H54 (cell line): ENCODE results near the gene XCL1.
A peak's percentile ranks its signal among the peaks of the same experiment; 100 is the strongest.

Source experiments
- DNase-seq: peaks from one replicate; pipeline ENCODE4 v3.0.0; 2011; ENCODE audit warnings: low spot score, mixed read lengths; ENCODE audit not compliant: insufficient read length
- FAIRE-seq: peaks from 3 replicates; lab custom pipeline; 2011; peaks lifted over from hg19 to GRCh38; lab: Jason Lieb, UNC
- POLR2A ChIP-seq: IDR thresholded peaks from 2 replicates; pipeline ENCODE4 v1.6.1; 2011; ENCODE audit warnings: low read depth, mild to moderate bottlenecking, low read length

Gene XCL1

DNA sequence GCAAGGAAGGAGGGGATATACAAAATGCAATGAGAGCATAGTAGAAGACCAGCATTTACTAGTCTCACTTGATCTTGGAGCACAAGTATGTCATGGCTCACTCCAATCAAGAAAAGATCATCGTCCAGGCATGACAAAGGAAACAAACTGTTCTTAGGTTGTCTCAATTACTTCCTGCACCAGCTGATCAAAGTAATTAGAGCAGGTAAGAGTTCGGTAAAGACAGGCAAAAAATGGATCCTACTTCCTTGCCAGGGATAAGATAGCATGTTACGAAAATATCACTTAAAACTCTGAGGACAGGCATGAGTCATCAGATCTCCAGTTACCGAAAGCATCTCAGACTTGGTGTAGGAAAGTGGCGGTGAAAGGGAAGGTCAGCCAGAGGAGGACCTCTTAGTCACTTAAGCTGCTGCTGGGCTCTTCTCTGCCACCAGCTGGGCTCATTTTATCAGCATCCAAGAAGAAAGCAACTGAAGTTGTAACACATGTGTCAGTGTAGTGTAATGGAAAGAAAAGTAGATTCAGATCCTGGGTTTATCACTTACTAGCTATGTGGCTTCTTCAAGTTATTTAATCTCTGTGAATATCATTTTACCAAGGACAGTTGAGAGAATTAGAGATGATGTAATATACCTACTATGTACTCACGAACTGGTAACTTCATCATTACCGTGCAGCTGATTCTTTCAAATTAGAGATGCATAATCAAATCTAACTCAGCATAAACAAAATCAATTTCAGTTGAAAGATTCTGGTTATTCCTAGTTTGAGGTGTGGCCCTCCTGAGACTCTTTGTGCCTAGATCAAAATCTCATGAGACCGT is 46.8 kb downstream of the XCL1 start:
- no peak for FAIRE-seq
- TF ChIP-seq POLR2A = no peak
- no peak for DNase-seq

DNA sequence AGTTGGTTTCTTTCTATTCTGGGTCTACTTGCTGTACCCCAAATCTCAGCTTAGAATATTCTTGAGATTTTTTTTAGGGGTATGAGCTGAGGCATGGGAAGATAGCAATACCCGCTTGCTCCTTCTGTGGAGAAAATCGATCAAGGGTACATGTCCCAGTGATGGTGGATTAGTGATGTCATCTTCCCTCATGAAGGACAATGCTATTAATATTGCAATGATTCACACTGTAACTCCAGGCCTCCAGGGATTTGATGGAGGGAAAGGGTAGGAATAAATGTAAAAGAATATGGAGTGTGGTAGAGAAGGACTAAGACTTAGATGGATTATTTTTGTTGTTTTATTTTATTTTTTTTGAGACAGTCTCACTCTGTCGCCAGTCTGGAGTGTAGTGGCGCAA is 47.4 kb downstream of the XCL1 start:
- TF ChIP-seq POLR2A = no peak
- FAIRE-seq = no peak
- DNase-seq = no peak

DNA sequence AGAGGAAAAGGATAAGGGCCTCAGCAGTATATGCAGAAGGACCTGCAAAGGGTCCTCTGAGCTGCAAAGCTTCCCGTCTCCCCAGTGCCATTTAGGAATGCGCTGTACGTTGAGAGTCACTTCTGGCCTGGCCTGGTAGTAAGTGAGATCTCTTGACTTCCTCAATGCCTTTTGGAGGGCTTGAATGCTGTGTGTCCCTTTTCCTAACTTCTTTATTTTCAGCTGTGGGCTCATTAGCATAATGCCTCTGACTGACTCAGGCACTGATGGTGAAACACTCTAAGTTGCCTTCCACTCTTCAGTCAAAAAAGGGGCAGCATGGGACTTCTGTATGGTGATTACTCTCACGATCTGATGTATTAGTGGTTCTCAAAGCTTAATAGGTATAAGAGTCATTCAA is 49.9 kb downstream of the XCL1 start:
- no peak for FAIRE-seq

DNA sequence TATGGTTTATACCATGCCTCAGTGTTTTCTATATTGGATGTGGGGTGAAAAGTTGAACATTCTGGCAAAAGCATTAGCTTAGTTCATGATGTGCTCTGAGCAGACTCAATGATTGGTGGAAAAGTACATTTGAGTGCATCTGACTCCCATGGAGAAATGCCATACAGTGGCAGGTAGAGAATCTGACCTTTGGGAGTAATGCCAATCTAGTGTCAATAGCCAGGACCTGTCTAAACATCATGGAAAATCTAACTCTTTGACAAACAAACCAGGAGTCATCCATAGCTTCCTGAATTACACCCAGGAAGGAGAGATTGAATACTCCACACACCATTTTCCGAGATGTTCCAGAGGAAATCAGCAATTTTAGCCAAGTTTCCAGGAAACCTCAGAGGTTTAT is 51.0 kb downstream of the XCL1 start:
- no peak for DNase-seq
- no peak for FAIRE-seq
- no peak for TF ChIP-seq POLR2A

More for the DNA sequence above, 49.9 kb downstream of the XCL1 start:
- DNase-seq = no peak
- TF ChIP-seq POLR2A = no peak

DNA sequence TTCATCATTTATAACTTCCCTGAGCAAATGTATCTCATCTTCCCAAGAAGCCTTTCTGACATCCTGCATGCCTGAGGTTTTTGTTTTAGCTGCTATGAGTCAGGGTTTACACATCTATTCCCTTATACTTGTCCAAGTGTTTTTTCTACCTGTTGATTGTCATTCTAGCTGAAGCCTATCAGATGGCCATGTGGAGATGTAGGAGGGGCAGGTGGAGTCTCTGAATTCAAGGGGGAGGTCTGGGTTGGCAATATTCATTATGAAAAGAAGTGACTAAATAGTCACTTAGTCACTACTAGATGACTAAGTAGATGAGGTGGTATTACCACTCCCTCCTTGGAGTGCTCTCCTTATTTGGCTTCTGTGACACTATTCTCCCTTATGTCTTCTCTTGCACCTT is 52.4 kb downstream of the XCL1 start:
- DNase-seq = peak; percentile 4
- no peak for FAIRE-seq

DNA sequence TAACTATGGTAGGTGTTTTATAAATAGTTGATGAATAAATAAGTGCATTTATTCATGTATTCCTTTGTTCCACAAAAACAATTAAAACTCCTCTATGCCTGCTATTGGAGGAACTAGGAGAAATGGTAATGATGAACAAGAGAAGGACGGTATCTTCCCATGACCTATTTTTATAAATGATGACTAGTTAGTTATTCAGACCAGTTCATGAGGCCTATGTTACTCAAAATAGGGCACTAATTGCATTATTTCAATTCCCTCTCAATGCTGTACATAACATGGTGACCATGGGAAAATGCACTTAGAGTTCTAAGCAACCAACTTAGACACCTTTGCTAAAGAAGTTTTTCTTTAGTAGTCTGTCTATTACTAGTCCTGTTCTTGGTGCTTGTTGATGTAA is 53.1 kb downstream of the XCL1 start:
- DNase-seq = no peak
- no peak for FAIRE-seq
- TF ChIP-seq POLR2A = no peak

More for the DNA sequence above, 52.4 kb downstream of the XCL1 start:
- TF ChIP-seq POLR2A = no peak
